Neural cell (in vitro differentiated cells): ENCODE data around the gene ELMO1. TPM values are rescaled to one million over a fixed set of nuclear protein-coding genes. Genes with fewer than 3 reads are reported as not detected.

Experiments used
- H2AFZ ChIP-seq: fragments of 200-600, 300-800 bp; sonication (generic), shearing (Covaris generic); 2 replicates; pipeline ENCODE4 v1.6.0; 2014; ENCODE audit warnings: low read depth, mild to moderate bottlenecking, antibody characterized with exemption, low read length, moderate library complexity
- H3F3A ChIP-seq: fragments of 200-600 bp; shearing (Covaris generic); 2 replicates; pipeline ENCODE4 v1.6.1; 2016; ENCODE audit warnings: mild to moderate bottlenecking, moderate library complexity, mixed read lengths, antibody characterized with exemption, low read length; ENCODE audit not compliant: insufficient read depth, poor library complexity, severe bottlenecking
- H3K27ac ChIP-seq: fragments of 200-600, 300-800 bp; sonication (generic), shearing (Covaris generic); 2 replicates; pipeline ENCODE4 v1.5.1; 2014; ENCODE audit warnings: mild to moderate bottlenecking, low read length, moderate library complexity
- H3K27me3 ChIP-seq: fragments of 300-800, 200-600 bp; sonication (generic), shearing (Covaris generic); 2 replicates; pipeline ENCODE4 v1.6.0; 2014; ENCODE audit warnings: mild to moderate bottlenecking, low read depth, low read length, moderate library complexity; ENCODE audit not compliant: insufficient read depth
- H3K36me3 ChIP-seq: fragments of 300-800, 200-600 bp; sonication (generic), shearing (Covaris generic); 2 replicates; pipeline ENCODE4 v1.5.1; 2014; ENCODE audit warnings: mild to moderate bottlenecking, antibody characterized with exemption, low read length, moderate library complexity; ENCODE audit not compliant: insufficient read depth
- H3K4me2 ChIP-seq: fragments of 300-800, 200-600 bp; sonication (generic), shearing (Covaris generic); 2 replicates; pipeline ENCODE4 v1.6.0; 2014; ENCODE audit warnings: mild to moderate bottlenecking, low read length
- H3K4me3 ChIP-seq: fragments of 300-800, 200-600 bp; sonication (generic), shearing (Covaris generic); 2 replicates; pipeline ENCODE4 v1.5.1; 2014; ENCODE audit warnings: mild to moderate bottlenecking, low read length, moderate library complexity
- H3K79me2 ChIP-seq: fragments of 200-600 bp; shearing (Covaris generic); replicated peaks from 2 replicates; pipeline ENCODE4 v1.6.0; 2014; ENCODE audit warnings: mild to moderate bottlenecking, low read length, moderate library complexity; ENCODE audit not compliant: insufficient read depth
- H3K9ac ChIP-seq: fragments of 300-800, 200-600 bp; sonication (generic), shearing (Covaris generic); 2 replicates; pipeline ENCODE4 v1.6.1; 2016; ENCODE audit warnings: mild to moderate bottlenecking, low read length, mixed read lengths
- H3K9me2 ChIP-seq: fragments of 200-600 bp; shearing (Covaris generic); 2 replicates; pipeline ENCODE4 v1.6.1; 2016; ENCODE audit warnings: mild to moderate bottlenecking, low read length, mixed read lengths; ENCODE audit not compliant: insufficient read depth
- H3K9me3 ChIP-seq: fragments of 200-600, 300-800 bp; sonication (generic), shearing (Covaris generic); 2 replicates; pipeline ENCODE4 v1.6.1; 2016; ENCODE audit warnings: mild to moderate bottlenecking, mixed run types, low read length, moderate library complexity, mixed read lengths
- H4K20me1 ChIP-seq: fragments of 200-600 bp; shearing (Covaris generic); 2 replicates; pipeline ENCODE4 v1.6.1; 2016; ENCODE audit warnings: mild to moderate bottlenecking, mixed run types; ENCODE audit not compliant: insufficient read depth
- CTCF ChIP-seq: fragments of 450-650 bp; IDR thresholded peaks from 2 replicates; pipeline ENCODE4 v1.5.1; 2014; ENCODE audit warnings: antibody characterized with exemption, mild to moderate bottlenecking, moderate library complexity; ENCODE audit not compliant: poor library complexity, severe bottlenecking
- EP300 ChIP-seq: fragments of 450-650 bp; conservative IDR thresholded peaks from 2 replicates; pipeline ENCODE4 v1.6.1; 2014; ENCODE audit warnings: antibody characterized with exemption, mild to moderate bottlenecking, moderate library complexity; ENCODE audit not compliant: poor library complexity, severe bottlenecking
- EZH2 ChIP-seq: fragments of 200-600, 300-800 bp; shearing (Covaris generic), sonication (generic); IDR thresholded peaks from 2 replicates; pipeline ENCODE4 v1.6.1; 2014; ENCODE audit warnings: antibody characterized with exemption, low read length, borderline replicate concordance, mild to moderate bottlenecking; ENCODE audit not compliant: insufficient read depth, poor library complexity, severe bottlenecking
- MXI1 ChIP-seq: fragments of 450-650 bp; conservative IDR thresholded peaks from 2 replicates; pipeline ENCODE4 v1.6.1; 2014; ENCODE audit warnings: antibody characterized with exemption, mild to moderate bottlenecking; ENCODE audit not compliant: poor library complexity, severe bottlenecking
- POLR2AphosphoS5 ChIP-seq: IDR thresholded peaks from 2 replicates; pipeline ENCODE4 v1.6.1; 2012
- RAD21 ChIP-seq: fragments of 450-650 bp; conservative IDR thresholded peaks from 2 replicates; pipeline ENCODE4 v1.6.1; 2014; ENCODE audit warnings: antibody characterized with exemption, mild to moderate bottlenecking, moderate library complexity
- SMC3 ChIP-seq: fragments of 450-650 bp; conservative IDR thresholded peaks from 2 replicates; pipeline ENCODE4 v1.6.1; 2014; ENCODE audit warnings: antibody characterized with exemption, mild to moderate bottlenecking, moderate library complexity; ENCODE audit not compliant: poor library complexity
- TAF1 ChIP-seq: IDR thresholded peaks from 2 replicates; pipeline ENCODE4 v1.6.1; 2012; ENCODE audit warnings: low read depth
- polyA plus RNA-seq: library from polyadenylated mRNA; depleted of rRNA; stranded (reverse); fragments of >200 nt; gene quantifications from 2 replicates; pipeline ENCODE4 v1.2.3, GENCODE V29; 2014
- TF ChIP-seq, protein P1 (sequence below): IDR thresholded peaks from 2 replicates; pipeline ENCODE4 v1.6.1; 2012; ENCODE audit warnings: borderline replicate concordance

Gene ELMO1
- polyA plus RNA-seq, 1 donor from 2014 or later: 12.2 TPM

- Histone ChIP-seq H2AFZ (no peak overlapping the region), H3K36me3 (no peaks in the 10 kb centered on the region), H3K79me2 (no peaks in the 10 kb centered on the region), H3K4me2 (no peak overlapping the region), H3K9ac (no peak overlapping the region), H3F3A (no peaks in the 10 kb centered on the region), H3K27ac (no peak overlapping the region), H3K9me2 (no peaks in the 10 kb centered on the region), H3K4me3 (no peak overlapping the region), H3K27me3 (no peaks in the 10 kb centered on the region), H3K9me3 (no peaks in the 10 kb centered on the region), H4K20me1 (no peaks in the 10 kb centered on the region)
- TF ChIP-seq CTCF (no peak), POLR2AphosphoS5 (no peak), EP300 (no peak), MXI1 (no peak), SMC3 (no peak), RAD21 (no peak), EZH2 (no peak), TAF1 (no peak)
- TF ChIP-seq, protein P1, sequence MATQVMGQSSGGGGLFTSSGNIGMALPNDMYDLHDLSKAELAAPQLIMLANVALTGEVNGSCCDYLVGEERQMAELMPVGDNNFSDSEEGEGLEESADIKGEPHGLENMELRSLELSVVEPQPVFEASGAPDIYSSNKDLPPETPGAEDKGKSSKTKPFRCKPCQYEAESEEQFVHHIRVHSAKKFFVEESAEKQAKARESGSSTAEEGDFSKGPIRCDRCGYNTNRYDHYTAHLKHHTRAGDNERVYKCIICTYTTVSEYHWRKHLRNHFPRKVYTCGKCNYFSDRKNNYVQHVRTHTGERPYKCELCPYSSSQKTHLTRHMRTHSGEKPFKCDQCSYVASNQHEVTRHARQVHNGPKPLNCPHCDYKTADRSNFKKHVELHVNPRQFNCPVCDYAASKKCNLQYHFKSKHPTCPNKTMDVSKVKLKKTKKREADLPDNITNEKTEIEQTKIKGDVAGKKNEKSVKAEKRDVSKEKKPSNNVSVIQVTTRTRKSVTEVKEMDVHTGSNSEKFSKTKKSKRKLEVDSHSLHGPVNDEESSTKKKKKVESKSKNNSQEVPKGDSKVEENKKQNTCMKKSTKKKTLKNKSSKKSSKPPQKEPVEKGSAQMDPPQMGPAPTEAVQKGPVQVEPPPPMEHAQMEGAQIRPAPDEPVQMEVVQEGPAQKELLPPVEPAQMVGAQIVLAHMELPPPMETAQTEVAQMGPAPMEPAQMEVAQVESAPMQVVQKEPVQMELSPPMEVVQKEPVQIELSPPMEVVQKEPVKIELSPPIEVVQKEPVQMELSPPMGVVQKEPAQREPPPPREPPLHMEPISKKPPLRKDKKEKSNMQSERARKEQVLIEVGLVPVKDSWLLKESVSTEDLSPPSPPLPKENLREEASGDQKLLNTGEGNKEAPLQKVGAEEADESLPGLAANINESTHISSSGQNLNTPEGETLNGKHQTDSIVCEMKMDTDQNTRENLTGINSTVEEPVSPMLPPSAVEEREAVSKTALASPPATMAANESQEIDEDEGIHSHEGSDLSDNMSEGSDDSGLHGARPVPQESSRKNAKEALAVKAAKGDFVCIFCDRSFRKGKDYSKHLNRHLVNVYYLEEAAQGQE: no peak
Observed at GRCh38 chr7:37070031-37070430, 378.6 kb downstream of the ELMO1 start.

DNA sequence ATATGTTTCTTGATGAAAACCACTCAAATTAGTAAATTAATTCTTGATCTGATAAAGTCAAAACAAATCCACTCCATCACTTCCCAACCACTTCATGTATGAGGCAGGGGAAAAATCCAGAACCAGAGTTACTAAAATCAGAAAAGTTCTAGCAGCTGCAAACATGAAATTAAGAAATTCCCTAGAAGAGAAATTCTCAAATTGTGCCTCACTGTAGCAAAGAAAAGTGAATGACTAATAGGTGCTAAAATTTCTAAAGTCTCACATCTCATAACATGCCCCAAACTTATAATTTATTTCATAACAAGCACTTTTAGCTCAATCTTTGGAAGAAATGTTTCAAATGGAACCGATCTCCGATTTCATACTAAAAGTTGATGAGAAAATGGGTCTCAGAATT is 379.3 kb downstream of the ELMO1 start:
- H3K9me2 ChIP-seq: no peaks in the 10 kb centered on the region
- no peak overlapping the region for H3K9ac ChIP-seq
- H2AFZ ChIP-seq: no peak overlapping the region
- no peaks in the 10 kb centered on the region for H3K36me3 ChIP-seq
- TF ChIP-seq MXI1 (no peak), EZH2 (no peak), RAD21 (no peak), SMC3 (no peak), CTCF (no peak), EP300 (no peak), TAF1 (no peak), POLR2AphosphoS5 (no peak)
- TF ChIP-seq, protein P1: no peak
- H3K27me3 ChIP-seq: no peaks in the 10 kb centered on the region
- no peak overlapping the region for H3K4me3 ChIP-seq
- no peak overlapping the region for H3K27ac ChIP-seq
- H4K20me1 ChIP-seq: no peaks in the 10 kb centered on the region
- no peaks in the 10 kb centered on the region for H3F3A ChIP-seq
- H3K9me3 ChIP-seq: no peaks in the 10 kb centered on the region
- H3K79me2 ChIP-seq: no peaks in the 10 kb centered on the region
- no peak overlapping the region for H3K4me2 ChIP-seq
